PFSK-1 (cell line): ENCODE results near the gene PANK4.

Source experiments
- FOXP2 ChIP-seq: optimal IDR thresholded peaks from 2 replicates; pipeline ENCODE3; 2011; ENCODE audit warnings: borderline replicate concordance, control low read depth, inconsistent platforms; ENCODE audit not compliant: insufficient read depth; ENCODE audit errors: extremely low read length, extremely low read depth
- POLR2AphosphoS5 ChIP-seq: IDR thresholded peaks from 2 replicates; pipeline ENCODE4 v1.6.1; 2012; ENCODE audit warnings: low read depth, mild to moderate bottlenecking, control low read depth, low read length, moderate library complexity
- REST ChIP-seq, 2 experiments: IDR thresholded peaks; 2 replicates each; pipeline versions ENCODE4 v1.6.1 to v1.8.0; 2011 to 2012; ENCODE audit warnings: low read depth in 2 of 2, low read length in 2 of 2, control low read depth in 1 of 2, inconsistent platforms in 1 of 2, mild to moderate bottlenecking in 1 of 2, moderate library complexity in 1 of 2; ENCODE audit not compliant: insufficient read depth in 1 of 2
- SIN3A ChIP-seq: IDR thresholded peaks from 2 replicates; pipeline ENCODE4 v1.6.1; 2012; ENCODE audit warnings: mild to moderate bottlenecking, low read length, moderate library complexity, borderline replicate concordance; ENCODE audit not compliant: insufficient read depth
- TAF1 ChIP-seq: IDR thresholded peaks from 2 replicates; pipeline ENCODE4 v1.6.1; 2012; ENCODE audit warnings: low read length, control low read depth, borderline replicate concordance; ENCODE audit not compliant: insufficient read depth

PANK4 gene

GRCh38 chr1:2483970-2484369, 42.4 kb downstream of the PANK4 start:
- TF ChIP-seq FOXP2 (no peak), POLR2AphosphoS5 (no peak), REST (IDR thresholded peaks at IDR 0.05; ENCODE audit: insufficient read depth in 1 of 2, low read depth in 2 of 2, low read length in 2 of 2) (no peak)

GRCh38 chr1:2483026-2483425, 43.4 kb downstream of the PANK4 start:
- no peak for TF ChIP-seq SIN3A
- no peak for TF ChIP-seq FOXP2
- TF ChIP-seq TAF1, result no peak
- TF ChIP-seq POLR2AphosphoS5, result no peak
- TF ChIP-seq REST (IDR thresholded peaks at IDR 0.05; ENCODE audit: insufficient read depth in 1 of 2, low read depth in 2 of 2, low read length in 2 of 2), result no peak

- no peak for TF ChIP-seq POLR2AphosphoS5
- TF ChIP-seq TAF1, result no peak
- TF ChIP-seq FOXP2, result no peak
- TF ChIP-seq REST (IDR thresholded peaks at IDR 0.05; ENCODE audit: insufficient read depth in 1 of 2, low read depth in 2 of 2, low read length in 2 of 2), result peak; percentile 72 to 87
Measured at GRCh38 chr1:2482588-2482987, 43.8 kb downstream of the PANK4 start.

GRCh38 chr1:2481885-2482284, 44.5 kb downstream of the PANK4 start:
- TF ChIP-seq FOXP2 (no peak), POLR2AphosphoS5 (no peak), SIN3A (no peak), TAF1 (no peak), REST (IDR thresholded peaks at IDR 0.05; ENCODE audit: insufficient read depth in 1 of 2, low read depth in 2 of 2, low read length in 2 of 2) (no peak)

GRCh38 chr1:2480986-2481364, 45.4 kb downstream of the PANK4 start:
- TF ChIP-seq POLR2AphosphoS5, result no peak
- TF ChIP-seq TAF1, result no peak
- TF ChIP-seq FOXP2, result no peak
- TF ChIP-seq REST (IDR thresholded peaks at IDR 0.05; ENCODE audit: insufficient read depth in 1 of 2, low read depth in 2 of 2, low read length in 2 of 2), result no peak
- TF ChIP-seq SIN3A, result no peak
